Measurements from ENCODE around the gene TRPM8.

DNA sequence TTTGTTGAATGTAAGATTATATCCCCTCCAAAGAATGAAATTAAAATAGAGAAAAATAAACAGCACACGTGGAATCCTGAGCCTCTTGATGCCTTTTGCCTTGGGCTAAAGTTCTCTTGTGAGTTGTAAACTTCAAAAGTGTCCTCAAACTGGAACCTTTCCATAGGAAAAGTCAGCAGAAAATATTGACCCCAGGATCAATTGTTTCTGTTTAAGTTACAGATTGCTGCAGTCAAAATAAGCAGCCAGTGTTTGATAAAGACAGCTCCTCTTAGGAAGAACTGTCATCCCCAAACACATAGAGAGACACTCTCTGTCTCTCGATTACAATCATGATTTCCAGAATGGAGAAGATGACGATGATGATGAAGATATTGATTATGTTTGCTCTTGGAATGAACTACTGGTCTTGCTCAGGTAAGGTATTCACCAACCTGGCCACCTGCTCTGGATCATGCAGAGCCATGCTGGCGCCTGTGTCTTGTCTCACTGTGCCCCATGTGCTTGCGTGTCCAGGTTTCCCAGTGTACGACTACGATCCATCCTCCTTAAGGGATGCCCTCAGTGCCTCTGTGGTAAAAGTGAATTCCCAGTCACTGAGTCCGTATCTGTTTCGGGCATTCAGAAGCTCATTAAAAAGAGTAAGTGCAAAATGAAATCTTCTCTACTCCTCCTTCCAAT is 133.4 kb downstream of the TRPM8 start, which contains the start of gene SPP2:
- no peak for TF ChIP-seq YY1 (IDR thresholded peaks at IDR 0.05; ENCODE audit: low read depth)
- TF ChIP-seq, protein P1, sequence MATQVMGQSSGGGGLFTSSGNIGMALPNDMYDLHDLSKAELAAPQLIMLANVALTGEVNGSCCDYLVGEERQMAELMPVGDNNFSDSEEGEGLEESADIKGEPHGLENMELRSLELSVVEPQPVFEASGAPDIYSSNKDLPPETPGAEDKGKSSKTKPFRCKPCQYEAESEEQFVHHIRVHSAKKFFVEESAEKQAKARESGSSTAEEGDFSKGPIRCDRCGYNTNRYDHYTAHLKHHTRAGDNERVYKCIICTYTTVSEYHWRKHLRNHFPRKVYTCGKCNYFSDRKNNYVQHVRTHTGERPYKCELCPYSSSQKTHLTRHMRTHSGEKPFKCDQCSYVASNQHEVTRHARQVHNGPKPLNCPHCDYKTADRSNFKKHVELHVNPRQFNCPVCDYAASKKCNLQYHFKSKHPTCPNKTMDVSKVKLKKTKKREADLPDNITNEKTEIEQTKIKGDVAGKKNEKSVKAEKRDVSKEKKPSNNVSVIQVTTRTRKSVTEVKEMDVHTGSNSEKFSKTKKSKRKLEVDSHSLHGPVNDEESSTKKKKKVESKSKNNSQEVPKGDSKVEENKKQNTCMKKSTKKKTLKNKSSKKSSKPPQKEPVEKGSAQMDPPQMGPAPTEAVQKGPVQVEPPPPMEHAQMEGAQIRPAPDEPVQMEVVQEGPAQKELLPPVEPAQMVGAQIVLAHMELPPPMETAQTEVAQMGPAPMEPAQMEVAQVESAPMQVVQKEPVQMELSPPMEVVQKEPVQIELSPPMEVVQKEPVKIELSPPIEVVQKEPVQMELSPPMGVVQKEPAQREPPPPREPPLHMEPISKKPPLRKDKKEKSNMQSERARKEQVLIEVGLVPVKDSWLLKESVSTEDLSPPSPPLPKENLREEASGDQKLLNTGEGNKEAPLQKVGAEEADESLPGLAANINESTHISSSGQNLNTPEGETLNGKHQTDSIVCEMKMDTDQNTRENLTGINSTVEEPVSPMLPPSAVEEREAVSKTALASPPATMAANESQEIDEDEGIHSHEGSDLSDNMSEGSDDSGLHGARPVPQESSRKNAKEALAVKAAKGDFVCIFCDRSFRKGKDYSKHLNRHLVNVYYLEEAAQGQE (IDR thresholded peaks at IDR 0.05; ENCODE audit: low read depth), result no peak
- TF ChIP-seq, protein P2, sequence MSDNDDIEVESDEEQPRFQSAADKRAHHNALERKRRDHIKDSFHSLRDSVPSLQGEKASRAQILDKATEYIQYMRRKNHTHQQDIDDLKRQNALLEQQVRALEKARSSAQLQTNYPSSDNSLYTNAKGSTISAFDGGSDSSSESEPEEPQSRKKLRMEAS (IDR thresholded peaks at IDR 0.05), result no peak
- TF ChIP-seq EP300 (IDR thresholded peaks at IDR 0.05; ENCODE audit: borderline replicate concordance), result no peak
